Gastrocnemius medialis (tissue), 4 donors: ENCODE data around the gene KCNAB1.

ENCODE experiments used
- POLR2A ChIP-seq, 2 donors: fragments of 450-650 bp; IDR thresholded peaks; one replicate each; pipeline ENCODE4 v1.6.1; 2017; ENCODE audit warnings: antibody characterized with exemption in 2 of 2, mild to moderate bottlenecking in 2 of 2, moderate library complexity in 2 of 2
- TF ChIP-seq, protein P1 (sequence below), 5 experiments: fragments of 450-650 bp in 3 of 5; fragments of 200-600 bp in 2 of 5; sonication (generic) in 2 of 5; IDR thresholded peaks in 4 of 5; conservative IDR thresholded peaks in 1 of 5; 1 replicate in 4 of 5; 2 replicates in 1 of 5; pipeline ENCODE4 v1.5.1; 2016 to 2019; ENCODE audit warnings: antibody characterized with exemption in 5 of 5, mild to moderate bottlenecking in 3 of 5, moderate library complexity in 3 of 5

DNA sequence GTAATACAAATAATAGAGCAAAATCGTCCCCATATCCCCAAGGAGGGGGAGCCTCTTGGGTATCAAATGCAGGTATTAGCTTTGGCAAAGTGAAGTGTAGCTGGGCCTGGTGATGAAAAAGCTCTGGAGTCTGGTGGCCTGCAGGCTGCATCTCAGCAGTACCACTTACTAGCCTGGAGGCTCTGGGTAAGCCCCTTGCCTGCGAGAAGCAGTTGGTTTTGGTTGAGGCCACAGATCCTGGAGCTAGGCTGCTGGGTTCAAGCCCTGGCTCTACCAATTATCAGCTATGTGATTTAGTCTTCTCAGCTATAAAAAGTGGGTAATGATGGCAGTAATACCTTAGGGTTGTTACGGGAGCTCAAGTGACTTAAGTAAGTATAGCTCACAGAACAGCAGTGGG, 6.1 kb downstream of the KCNAB1 start:
- TF ChIP-seq, protein P1, sequence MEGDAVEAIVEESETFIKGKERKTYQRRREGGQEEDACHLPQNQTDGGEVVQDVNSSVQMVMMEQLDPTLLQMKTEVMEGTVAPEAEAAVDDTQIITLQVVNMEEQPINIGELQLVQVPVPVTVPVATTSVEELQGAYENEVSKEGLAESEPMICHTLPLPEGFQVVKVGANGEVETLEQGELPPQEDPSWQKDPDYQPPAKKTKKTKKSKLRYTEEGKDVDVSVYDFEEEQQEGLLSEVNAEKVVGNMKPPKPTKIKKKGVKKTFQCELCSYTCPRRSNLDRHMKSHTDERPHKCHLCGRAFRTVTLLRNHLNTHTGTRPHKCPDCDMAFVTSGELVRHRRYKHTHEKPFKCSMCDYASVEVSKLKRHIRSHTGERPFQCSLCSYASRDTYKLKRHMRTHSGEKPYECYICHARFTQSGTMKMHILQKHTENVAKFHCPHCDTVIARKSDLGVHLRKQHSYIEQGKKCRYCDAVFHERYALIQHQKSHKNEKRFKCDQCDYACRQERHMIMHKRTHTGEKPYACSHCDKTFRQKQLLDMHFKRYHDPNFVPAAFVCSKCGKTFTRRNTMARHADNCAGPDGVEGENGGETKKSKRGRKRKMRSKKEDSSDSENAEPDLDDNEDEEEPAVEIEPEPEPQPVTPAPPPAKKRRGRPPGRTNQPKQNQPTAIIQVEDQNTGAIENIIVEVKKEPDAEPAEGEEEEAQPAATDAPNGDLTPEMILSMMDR (IDR thresholded peaks at IDR 0.05 in 4 of 5, conservative IDR thresholded peaks at IDR 0.05 in 1 of 5): no peak
- no peak for TF ChIP-seq POLR2A (IDR thresholded peaks at IDR 0.05)
